ENCODE data around the gene CPHXL2.

Gene CPHXL2

DNA sequence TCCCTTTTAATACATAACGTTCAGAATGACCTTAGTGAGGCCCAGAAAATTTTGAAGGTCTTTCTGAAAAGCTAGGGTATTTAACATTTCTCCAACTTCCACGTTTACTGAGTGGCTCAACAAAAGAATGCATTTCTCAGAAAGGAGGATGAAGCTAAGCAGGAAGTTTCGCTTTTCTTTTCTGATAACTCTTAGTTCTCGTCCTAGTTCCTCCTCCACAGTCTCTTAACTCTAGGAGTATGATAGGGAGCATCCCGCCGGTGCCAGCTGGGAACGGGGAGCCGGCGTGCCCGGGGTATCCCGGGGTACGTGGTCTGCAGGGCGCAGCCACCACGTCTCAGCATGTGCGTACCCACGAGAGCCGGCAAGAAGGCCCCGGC, 29.7 kb downstream of the CPHXL2 start:
- no peak for DNase-seq (ENCODE audit: low read depth, low spot score)
- peak overlapping the region; percentile 62 for H3K4me3 ChIP-seq (ENCODE audit: low read length)

DNA sequence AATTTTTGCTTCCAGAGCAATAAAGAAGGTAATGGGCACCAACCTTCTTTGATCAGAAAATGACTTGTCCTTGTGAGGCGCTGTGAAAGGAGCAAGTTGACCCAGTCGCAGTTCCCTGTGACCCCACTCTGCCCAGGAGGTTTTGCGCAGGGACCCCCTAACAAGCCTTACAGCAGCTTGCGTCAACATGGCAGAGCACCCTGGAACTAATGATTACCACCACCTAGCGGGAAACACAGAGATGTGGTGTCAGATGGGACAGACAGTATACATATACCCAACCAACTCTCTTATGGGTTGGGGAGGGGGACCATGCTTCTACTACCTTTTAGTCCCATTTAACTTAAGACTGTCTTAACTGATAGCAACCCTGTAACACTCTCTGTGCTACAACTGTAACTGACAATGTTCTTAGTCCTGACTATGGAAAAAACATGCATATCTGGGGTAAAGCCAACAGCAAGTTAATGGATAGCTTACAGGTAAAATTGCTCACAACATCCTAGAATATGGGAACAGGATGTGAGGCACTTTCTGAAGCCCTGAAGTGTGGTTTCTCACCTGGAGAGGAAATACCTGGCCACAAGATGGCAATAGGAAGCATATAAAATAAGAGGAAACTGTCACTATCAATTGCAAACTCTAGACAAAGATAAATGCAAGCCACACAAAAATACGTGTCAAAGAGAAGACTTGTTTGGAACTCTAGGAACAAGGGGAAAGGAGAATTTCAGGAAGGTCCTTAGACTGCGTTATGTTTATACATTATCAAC, 32.4 kb downstream of the CPHXL2 start:
- DNase-seq (ENCODE audit: low read depth, low spot score), result no peak
- peak overlapping the region; percentile 16 for H3K4me3 ChIP-seq (ENCODE audit: low read length)

DNA sequence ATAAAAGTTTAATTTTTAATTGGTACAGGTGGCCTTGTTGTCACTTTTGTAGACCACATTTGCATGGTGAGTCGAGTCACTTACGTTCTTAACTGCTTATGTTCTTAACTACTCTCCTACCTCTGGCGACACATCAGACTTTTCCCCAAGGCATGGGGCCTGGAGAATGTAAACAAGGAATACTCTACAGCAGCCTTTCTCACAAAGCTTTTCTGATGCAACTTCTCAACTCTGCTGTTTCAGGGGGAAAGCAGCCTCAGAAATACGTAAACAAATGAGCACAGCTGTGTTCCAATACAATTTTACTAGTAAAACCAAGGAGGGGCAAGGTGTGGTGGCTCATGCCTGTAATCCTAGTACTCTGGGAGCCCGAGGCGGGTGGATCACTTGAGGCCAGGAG, 36.2 kb downstream of the CPHXL2 start:
- DNase-seq (ENCODE audit: low read depth, low spot score), result no peak
- no peak overlapping the region for H3K4me3 ChIP-seq (ENCODE audit: low read length)

DNA sequence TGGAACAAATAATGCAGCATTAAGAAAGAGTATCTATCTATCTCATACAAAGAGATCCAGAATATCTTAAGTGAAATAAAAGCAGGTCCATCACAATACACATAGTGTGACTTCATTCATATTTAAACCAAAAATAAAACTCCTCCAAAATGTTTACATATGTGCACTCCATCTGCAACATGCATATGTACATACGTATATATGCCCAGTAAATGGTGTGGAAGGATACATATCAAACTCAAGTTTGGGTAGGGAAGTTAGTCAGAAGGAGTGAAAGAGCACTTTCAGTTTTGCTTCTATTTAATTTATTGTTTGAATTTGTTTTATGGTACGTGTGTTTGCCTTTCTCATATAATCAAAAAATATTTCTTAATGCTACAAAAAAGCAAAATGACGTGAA, 41.8 kb downstream of the CPHXL2 start:
- DNase-seq (ENCODE audit: low read depth, low spot score), result no peak
- H3K4me3 ChIP-seq (ENCODE audit: low read length), result no peak overlapping the region

DNA sequence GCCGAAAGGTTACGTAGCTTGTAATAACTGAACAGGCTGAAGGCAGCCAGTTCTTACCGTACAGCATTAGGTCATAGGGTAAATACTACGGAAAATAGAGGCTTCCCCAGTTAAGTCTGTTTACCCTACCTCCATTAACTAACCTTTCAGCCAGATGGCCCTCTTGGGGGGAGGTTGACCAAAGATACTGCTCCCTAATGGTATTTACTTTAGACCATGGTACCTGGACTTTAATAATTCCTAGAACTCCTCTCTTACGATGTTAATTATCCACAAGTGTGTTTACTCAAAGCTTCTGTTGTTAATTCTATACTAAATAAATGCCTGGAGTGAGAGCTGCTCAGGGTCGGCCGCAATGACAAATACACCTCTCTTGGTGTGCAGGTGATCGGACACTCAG, 44.0 kb downstream of the CPHXL2 start:
- no peak overlapping the region for H3K4me3 ChIP-seq (ENCODE audit: low read length)
- no peak for DNase-seq (ENCODE audit: low read depth, low spot score)

DNA sequence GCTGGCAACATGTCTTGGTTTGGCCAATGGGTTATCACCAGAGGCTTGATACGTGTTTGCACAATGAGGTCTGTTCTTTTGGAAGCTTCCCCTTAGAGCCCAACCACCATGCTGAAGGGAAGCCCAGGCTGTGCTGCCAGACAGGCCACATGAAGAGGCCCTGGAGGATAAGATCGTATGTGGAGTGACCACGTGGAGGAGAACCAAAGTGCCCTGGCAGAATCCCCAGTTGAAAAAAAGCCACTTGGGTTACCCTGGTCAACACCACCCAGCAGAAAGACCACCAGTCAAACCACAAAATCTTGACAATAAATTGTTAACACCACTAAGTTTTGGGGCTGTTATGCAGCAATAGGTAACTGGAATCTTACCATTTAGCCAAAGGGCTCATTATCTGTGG, 46.8 kb downstream of the CPHXL2 start:
- no peak overlapping the region for H3K4me3 ChIP-seq (ENCODE audit: low read length)
- no peak for DNase-seq (ENCODE audit: low read depth, low spot score)

DNA sequence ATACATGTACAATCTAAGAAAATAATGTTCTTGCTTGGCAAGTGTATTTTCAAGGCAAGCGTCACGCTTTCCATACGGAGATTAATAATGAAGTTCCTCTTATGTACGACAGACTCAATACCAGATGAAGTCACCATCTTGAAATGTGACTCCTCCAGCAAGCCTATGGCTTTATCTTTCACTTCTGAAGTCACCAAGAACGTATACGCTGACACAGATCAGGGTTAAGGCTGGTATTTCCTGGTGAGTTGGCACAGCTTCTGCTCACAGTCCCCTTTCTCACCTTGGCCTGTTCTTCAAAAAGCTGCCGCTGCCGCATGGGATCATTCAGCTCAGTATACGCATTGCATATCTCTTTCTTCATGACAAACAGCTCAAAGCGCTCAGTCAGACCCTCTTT, 47.7 kb downstream of the CPHXL2 start:
- DNase-seq (ENCODE audit: low read depth, low spot score), result no peak

DNA sequence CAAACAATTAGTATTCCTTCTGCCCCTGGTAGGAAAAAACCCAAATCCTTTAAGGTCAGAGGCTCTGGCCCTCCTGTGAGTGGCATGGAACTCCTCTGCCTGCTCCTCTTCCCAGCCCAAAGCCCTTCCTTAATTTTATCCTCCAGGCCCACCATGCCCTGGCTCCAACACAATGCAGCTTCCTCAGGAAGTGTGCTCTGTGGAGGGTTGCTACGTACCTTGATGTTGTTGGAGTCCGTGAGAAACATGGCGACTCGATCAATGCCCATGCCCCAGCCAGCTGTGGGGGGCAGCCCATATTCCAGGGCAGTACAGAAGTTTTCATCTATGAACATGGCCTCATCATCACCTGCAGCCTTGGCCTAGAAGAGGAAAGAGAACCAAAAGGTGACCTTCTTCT, 48.5 kb downstream of the CPHXL2 start:
- peak overlapping the region; percentile 21 for H3K4me3 ChIP-seq (ENCODE audit: low read length)
- DNase-seq (ENCODE audit: low read depth, low spot score), result no peak

More for the DNA sequence above, 47.7 kb downstream of the CPHXL2 start:
- no peak overlapping the region for H3K4me3 ChIP-seq (ENCODE audit: low read length)

DNA sequence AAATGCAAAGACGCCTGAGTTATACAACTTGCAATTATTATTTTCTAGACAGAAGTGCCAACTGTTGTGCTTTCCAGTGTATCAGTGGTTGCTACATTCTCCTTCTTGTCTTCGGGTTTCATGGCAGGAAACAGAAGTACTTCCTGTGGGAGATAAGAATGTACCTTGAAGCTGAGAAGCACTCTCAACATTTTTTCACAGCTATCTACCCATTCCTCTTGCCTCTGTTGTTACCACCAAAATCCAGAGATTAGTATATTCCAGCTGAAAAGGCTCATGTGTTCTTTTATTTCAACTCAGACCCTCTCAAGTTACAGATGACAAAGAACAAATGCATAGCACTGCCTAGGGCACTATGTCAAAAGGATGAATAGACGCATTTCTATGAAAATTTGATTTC, 49.0 kb downstream of the CPHXL2 start:
- peak; percentile 85 for DNase-seq (ENCODE audit: low read depth, low spot score)
- peak overlapping the region; percentile 21 for H3K4me3 ChIP-seq (ENCODE audit: low read length)

DNA sequence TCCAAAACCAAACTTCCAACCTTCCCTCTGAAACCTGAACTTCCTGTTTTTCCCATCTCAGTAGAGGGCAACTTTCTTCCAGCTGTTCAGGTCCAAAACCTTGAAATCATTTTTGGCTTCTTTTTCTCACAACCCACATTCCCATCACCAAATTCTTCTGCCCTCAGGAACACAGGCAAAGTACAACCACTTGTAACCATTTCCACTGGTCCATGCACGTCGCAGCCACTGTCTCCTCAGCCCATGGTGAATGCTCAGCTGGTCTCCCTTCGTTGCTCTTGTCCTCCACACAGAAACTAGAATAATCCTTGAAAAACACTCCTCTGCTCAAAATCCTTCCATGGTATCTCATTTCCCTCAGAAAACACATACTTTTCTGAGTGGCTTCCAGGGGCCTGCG, 50.0 kb downstream of the CPHXL2 start:
- H3K4me3 ChIP-seq (ENCODE audit: low read length), result no peak overlapping the region
- no peak for DNase-seq (ENCODE audit: low read depth, low spot score)

DNA sequence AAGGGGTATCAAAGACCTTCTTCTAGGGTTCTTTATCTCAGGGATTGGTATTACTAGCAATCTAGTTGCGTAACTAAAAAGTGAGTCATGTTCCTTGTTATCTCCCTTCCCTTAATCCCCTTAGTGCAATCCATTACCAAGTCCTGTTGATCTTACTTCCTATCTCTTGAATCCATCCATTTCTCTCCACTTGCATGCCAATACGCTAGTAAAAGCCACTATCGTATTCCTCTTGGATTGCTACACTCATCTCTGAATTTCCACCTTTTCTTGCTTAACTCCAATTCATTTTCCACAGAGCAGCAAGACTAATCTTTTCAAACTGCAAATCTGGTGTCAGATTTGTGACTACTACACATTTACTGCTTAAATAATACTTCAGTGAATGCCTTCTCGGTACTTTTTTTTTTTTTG, 51.9 kb downstream of the CPHXL2 start:
- no peak overlapping the region for H3K4me3 ChIP-seq (ENCODE audit: low read length)
- no peak for DNase-seq (ENCODE audit: low read depth, low spot score)

DNA sequence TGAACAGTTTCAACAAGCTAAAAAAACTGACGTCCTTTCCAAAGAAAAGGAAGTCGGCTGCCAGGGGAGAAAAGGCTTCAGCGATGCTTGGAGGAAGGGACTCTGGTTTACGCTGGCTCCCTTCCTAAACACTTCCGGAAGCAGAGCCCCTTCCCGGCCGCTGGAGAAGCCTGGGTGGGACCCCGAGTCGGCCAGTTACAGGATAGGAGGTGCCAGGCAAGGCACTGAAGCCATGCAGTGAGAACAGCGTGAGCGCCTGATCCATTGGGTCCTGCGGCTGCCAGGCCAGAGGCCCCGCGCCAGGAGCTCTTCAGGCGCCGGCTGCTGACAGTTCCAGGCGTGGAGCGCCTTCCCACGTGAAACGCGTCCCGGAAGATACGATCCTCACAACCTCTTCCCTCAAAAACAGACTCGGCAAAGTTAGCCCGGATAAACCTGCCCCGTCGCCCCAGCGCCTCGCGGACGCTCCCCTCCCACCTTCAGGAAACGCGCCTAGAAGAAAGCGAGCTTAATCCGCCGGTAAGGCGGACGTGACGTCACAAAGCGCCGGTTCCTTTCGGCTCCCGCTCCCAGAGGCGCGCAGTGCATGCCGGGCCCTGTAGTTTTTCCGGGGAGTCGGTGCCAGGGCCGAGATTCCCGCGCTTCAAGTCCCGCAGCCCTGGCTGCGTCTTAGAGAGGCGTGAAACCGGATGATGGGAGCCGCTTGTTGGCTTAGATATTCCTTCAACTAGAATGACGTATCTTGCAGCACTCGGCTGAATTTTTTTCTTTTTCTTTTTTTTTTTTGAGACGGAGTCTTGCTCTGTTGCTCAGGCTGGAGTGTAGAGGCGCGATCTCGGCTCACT, 53.8 kb downstream of the CPHXL2 start, which contains the start of gene ADAT1:
Gene ADAT1 (minus strand): TSS at position 521 of the 845 bp plus-strand sequence. CDS start 2,482 bp downstream, outside the sequence.
- peak within 1 kb of the TSS; percentile 92 for H3K4me3 ChIP-seq (ENCODE audit: low read length)
- DNase-seq (ENCODE audit: low read depth, low spot score), result peak; percentile 98

DNA sequence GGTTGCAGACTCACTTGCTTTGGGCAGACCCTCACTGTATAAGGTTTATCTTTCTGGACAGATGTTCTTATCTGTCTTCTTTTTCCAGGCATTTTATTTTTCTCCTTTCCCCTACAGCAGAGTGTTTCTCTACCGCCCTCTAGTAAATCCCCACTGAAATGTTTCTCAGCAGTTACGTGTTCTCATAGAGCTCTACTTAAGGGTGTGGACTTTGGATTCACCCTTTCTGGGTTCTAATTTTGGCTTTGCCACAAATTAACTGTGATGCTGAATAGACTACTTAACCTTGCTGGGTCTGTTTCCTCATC, 55.7 kb downstream of the CPHXL2 start:
- DNase-seq (ENCODE audit: low read depth, low spot score), result no peak
- H3K4me3 ChIP-seq (ENCODE audit: low read length), result no peak overlapping the region

DNA sequence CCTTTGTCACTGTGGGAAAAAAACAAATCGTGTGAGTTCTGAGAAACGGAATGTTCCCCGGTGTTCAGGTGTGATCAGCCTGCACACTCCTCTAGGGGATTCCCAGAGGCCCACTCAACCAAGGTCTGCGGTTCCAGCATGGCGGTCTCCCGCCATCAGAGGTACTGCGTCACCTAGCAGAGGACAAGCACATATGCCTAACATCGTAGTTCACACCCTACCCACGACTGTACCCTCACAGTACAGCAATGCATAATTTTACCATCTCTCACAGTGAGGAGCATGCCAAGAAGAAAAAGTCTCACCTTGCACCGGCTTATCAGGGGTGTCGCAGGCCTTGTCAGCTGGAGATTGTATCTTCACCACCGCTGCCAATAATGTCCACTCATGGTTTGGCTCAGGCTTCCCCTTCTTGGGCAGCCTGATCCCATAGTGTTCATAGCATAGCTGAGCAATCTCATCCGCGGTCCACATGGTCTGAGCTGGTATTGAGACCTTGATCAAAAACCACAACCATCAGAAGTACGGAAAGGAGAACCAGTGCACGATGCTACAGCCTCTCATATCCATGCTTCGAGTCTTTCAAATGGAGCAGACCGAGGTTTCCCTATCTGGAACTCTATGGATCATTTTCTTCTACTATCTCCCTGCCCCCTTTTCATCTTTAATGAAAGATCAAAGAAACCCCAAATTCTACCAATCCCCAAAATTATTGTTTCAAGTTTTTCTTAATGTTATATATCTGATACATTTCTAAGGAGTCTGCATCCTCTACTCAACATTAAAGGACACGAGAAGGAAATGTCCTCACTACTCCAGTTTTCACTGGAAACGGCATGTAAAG, 56.3 kb downstream of the CPHXL2 start:
- no peak overlapping the region for H3K4me3 ChIP-seq (ENCODE audit: low read length)
- DNase-seq (ENCODE audit: low read depth, low spot score), result no peak

DNA sequence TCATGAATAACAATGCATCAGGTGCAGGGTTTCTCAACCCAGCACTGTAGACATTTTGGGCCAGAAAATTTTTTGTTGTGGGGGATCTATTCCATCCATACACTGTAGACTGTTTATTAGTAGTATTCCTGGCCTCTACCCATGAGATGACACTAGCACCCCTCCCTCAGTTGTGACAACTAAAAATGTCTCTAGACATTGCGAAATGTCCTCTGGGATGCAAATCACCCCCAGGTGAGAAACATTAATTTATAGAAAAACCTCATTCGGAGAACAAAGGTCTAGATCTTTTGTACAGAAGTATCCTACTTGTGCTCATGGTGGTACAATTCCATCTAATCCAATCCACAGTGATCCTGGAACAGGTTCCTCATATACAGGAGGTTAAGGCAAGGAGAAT, 58.0 kb downstream of the CPHXL2 start:
- no peak overlapping the region for H3K4me3 ChIP-seq (ENCODE audit: low read length)
- no peak for DNase-seq (ENCODE audit: low read depth, low spot score)

DNA sequence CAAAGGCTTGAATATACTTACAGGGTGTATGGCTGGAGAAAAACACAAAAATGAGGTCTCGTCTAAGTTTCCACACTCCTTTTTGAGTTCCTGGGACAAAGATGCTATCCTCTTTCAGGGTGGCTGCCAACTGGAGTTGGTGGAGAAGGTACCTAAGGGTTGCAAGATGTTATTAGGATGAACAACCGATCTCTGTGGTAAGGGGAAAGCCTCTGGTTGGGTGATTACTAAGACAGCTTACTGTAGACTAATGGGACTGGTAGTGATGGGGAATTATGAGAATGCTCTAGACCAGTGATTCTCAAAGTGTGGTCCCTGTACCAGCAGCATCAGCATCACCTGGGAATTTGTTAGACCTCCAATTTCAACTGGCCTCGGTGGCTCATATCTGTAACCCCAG, 59.7 kb downstream of the CPHXL2 start:
- no peak for DNase-seq (ENCODE audit: low read depth, low spot score)
- no peak overlapping the region for H3K4me3 ChIP-seq (ENCODE audit: low read length)

DNA sequence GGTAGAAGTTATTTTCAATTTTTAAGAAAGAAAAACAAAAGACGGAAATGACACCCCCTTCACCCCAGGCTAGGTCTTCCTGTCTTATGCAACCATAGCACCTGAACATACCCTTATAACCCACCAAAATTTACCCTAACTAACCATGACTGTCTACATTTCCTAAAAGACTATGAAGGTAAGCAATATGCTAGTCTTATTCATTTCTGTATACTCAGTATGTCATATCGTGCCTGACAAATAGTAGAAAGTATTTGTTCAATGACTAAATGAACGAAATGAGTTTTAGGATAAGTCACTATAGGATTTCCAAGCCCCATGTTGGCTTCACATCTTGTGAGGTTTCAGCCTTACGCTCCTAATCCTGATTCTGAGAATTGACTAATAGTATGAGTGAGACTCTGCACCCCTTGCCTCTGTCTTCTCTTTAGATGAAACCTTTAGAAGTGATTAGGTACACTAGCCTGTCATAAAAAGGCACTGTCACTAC, 60.2 kb downstream of the CPHXL2 start:
- no peak overlapping the region for H3K4me3 ChIP-seq (ENCODE audit: low read length)
- no peak for DNase-seq (ENCODE audit: low read depth, low spot score)

DNA sequence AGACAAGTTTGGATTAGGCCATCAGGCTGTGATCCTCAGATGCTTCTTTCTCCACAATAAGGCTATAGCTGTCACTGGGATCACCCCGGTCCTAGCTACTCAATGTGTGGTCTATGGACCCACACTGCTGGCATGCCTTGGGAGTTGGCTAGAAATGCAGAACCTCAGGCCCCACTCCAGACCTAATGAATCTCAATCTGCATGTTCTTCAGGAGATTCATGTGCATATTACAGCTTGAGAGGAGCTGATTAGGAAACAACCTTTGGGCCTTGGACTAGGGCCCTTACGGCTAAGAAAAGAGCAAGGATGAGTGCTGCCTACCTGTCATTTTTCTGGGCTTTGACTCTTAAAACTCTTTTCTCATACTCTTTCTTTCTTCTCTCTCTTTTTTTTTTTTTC, 61.2 kb downstream of the CPHXL2 start:
- DNase-seq (ENCODE audit: low read depth, low spot score), result no peak
- no peak overlapping the region for H3K4me3 ChIP-seq (ENCODE audit: low read length)

DNA sequence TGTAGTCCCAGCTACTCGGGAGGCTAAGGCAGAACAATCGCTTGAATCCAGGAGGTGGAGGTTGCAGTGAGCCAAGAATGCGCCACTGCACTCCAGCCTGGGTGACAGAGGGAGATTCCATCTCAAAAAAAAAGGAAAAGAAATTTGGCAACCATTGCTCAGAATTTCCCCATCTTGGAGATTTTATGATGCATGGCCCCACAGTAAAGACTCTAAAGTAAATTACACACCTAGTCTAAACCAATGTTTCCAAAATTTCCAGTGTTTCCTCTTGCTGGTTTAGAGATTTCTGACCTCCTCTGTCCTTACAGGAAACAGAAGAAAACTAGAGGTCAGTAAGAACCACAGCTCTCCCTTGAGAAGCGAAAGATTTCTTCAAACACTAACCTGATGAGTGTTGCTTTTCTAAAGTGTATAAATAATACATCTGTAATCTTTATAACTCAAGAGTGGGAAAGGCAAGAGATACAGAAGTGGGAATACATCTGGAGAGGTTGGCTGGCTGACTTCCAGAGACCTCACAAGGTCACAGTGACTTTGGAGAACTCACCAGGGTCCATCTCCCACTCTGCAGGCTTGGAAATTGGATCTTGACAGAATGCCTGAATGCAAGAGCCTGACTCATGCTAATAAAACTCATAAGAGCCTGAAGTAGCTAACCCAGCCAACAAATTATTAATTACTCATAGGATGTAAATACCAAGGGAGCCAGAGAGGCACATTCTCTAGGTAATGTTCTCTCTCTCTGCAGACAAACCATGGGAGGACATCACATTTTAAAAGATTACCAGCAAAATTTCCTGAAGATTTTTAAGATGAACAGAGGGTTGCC, 62.5 kb downstream of the CPHXL2 start:
- H3K4me3 ChIP-seq (ENCODE audit: low read length), result no peak overlapping the region
- no peak for DNase-seq (ENCODE audit: low read depth, low spot score)
